Osteoblast (primary cell): ENCODE results near the gene ATP2B2. TPM values are rescaled to one million over a fixed set of nuclear protein-coding genes. Genes with fewer than 3 reads are reported as not detected.
A peak's percentile ranks its signal among the peaks of the same experiment; 100 is the strongest.

Source experiments
- DNase-seq: peaks from one replicate; pipeline ENCODE4 v3.0.0; 2011; ENCODE audit warnings: low spot score, mixed read lengths; ENCODE audit not compliant: insufficient read length; ENCODE audit errors: missing footprints
- H2AFZ ChIP-seq: 2 replicates; pipeline ENCODE4 v1.6.0; 2011; ENCODE audit warnings: mild to moderate bottlenecking, low read length
- H3K27ac ChIP-seq: 2 replicates; pipeline ENCODE4 v1.5.1; 2011; ENCODE audit warnings: mild to moderate bottlenecking, low read depth, low read length, moderate library complexity
- H3K27me3 ChIP-seq: 2 replicates; pipeline ENCODE4 v1.6.0; 2012; ENCODE audit warnings: mild to moderate bottlenecking, control low read depth, inconsistent platforms, low read length, moderate library complexity; ENCODE audit not compliant: insufficient read depth
- H3K36me3 ChIP-seq: 2 replicates; pipeline ENCODE4 v1.5.1; 2011; ENCODE audit warnings: mild to moderate bottlenecking, low read length, control low read depth, moderate library complexity; ENCODE audit not compliant: insufficient read depth
- H3K4me1 ChIP-seq: 2 replicates; pipeline ENCODE4 v1.5.1; 2011; ENCODE audit warnings: mild to moderate bottlenecking, low read length, control low read depth, moderate library complexity; ENCODE audit not compliant: insufficient read depth
- H3K4me2 ChIP-seq: 2 replicates; pipeline ENCODE4 v1.6.0; 2011; ENCODE audit warnings: mild to moderate bottlenecking, low read length; ENCODE audit not compliant: insufficient read depth
- H3K4me3 ChIP-seq: fragments of 200-600 bp; sonication (generic); 3 replicates; pipeline ENCODE4 v1.5.1; 2012; ENCODE audit warnings: mild to moderate bottlenecking, low read length, inconsistent platforms; ENCODE audit not compliant: insufficient read depth
- H3K79me2 ChIP-seq: 2 replicates; pipeline ENCODE4 v1.6.0; 2012; ENCODE audit warnings: mild to moderate bottlenecking, low read length, control low read depth, inconsistent platforms; ENCODE audit not compliant: insufficient read depth
- H3K9me3 ChIP-seq: 2 replicates; pipeline ENCODE4 v1.5.1; 2011; ENCODE audit warnings: low read depth, low read length, control low read depth
- H4K20me1 ChIP-seq: 2 replicates; pipeline ENCODE4 v1.6.0; 2012; ENCODE audit warnings: mild to moderate bottlenecking, low read length, control low read depth; ENCODE audit not compliant: insufficient read depth
- total RNA-seq: library from RNA; depleted of rRNA; stranded (reverse); fragments of >200 nt; gene quantifications from 2 replicates; pipeline ENCODE4 v1.2.3, GENCODE V29; 2012
- TF ChIP-seq, protein P1 (sequence below): IDR thresholded peaks from 2 replicates; pipeline ENCODE4 v1.5.1; 2011; ENCODE audit warnings: mild to moderate bottlenecking, low read depth, low read length, moderate library complexity; ENCODE audit errors: extremely low read depth

The ATP2B2 gene
- total RNA-seq, 1 donor, result not detected

DNA sequence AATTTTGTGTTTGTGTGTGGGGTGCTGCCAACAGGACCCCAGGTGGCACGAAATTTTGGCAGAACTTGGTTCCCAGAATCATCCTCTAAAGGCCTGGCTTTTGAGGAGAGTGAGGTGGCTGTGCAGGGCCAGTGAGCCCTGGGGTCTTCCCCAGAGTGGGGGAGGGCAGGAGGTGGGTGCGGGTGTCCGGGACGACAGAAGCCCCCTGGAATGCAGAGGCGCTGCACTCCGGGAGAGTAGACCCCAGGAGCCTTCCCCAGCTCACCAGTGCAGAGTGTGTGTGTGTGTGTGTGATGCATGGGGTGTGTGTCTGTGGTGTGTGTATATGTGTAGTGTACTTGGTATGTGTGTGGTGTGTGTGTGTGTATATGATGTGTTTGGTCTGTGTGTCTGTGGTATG is 140.1 kb downstream of the ATP2B2 start:
- H3K4me2 ChIP-seq, result no peak overlapping the region
- H3K36me3 ChIP-seq, result no peaks in the 10 kb centered on the region
- no peak overlapping the region for H3K27ac ChIP-seq
- H3K4me3 ChIP-seq, result no peak overlapping the region
- H3K27me3 ChIP-seq, result no peaks in the 10 kb centered on the region
- no peak for DNase-seq
- peaks cover 25% of the 10 kb centered on the region for H3K4me1 ChIP-seq
- no peak overlapping the region for H2AFZ ChIP-seq
- H3K79me2 ChIP-seq, result no peaks in the 10 kb centered on the region
- H4K20me1 ChIP-seq, result no peaks in the 10 kb centered on the region
- TF ChIP-seq, protein P1, sequence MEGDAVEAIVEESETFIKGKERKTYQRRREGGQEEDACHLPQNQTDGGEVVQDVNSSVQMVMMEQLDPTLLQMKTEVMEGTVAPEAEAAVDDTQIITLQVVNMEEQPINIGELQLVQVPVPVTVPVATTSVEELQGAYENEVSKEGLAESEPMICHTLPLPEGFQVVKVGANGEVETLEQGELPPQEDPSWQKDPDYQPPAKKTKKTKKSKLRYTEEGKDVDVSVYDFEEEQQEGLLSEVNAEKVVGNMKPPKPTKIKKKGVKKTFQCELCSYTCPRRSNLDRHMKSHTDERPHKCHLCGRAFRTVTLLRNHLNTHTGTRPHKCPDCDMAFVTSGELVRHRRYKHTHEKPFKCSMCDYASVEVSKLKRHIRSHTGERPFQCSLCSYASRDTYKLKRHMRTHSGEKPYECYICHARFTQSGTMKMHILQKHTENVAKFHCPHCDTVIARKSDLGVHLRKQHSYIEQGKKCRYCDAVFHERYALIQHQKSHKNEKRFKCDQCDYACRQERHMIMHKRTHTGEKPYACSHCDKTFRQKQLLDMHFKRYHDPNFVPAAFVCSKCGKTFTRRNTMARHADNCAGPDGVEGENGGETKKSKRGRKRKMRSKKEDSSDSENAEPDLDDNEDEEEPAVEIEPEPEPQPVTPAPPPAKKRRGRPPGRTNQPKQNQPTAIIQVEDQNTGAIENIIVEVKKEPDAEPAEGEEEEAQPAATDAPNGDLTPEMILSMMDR, result no peak
- peaks cover 3% of the 10 kb centered on the region for H3K9me3 ChIP-seq

DNA sequence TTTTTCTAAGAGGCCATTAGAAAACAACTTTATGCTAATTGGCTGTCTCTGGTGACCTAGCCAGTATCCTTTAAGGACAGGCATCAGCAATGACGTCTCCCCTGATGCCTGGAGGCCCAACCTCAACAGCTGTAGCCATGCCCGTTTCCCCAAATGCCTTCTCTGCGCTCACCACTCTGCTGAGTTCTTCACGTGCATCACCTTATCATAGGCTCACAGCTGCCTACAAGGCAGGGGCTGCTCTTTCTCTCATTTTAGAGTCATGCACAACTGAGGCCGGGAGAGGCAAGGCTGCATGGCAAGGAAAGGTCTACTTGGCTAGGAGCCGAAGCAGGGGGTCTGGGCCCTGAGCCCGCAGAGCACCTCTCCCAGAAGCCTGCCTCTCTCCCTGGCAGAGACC is 140.6 kb downstream of the ATP2B2 start:
- H3K4me1 ChIP-seq, result peaks cover 22% of the 10 kb centered on the region
- H3K27ac ChIP-seq, result no peak overlapping the region
- no peaks in the 10 kb centered on the region for H3K79me2 ChIP-seq
- peaks cover 3% of the 10 kb centered on the region for H3K9me3 ChIP-seq
- H4K20me1 ChIP-seq, result no peaks in the 10 kb centered on the region
- DNase-seq, result peak; percentile 62
- TF ChIP-seq, protein P1, result no peak
- no peaks in the 10 kb centered on the region for H3K36me3 ChIP-seq
- no peak overlapping the region for H3K4me3 ChIP-seq
- no peaks in the 10 kb centered on the region for H3K27me3 ChIP-seq
- no peak overlapping the region for H3K4me2 ChIP-seq
- H2AFZ ChIP-seq, result no peak overlapping the region

DNA sequence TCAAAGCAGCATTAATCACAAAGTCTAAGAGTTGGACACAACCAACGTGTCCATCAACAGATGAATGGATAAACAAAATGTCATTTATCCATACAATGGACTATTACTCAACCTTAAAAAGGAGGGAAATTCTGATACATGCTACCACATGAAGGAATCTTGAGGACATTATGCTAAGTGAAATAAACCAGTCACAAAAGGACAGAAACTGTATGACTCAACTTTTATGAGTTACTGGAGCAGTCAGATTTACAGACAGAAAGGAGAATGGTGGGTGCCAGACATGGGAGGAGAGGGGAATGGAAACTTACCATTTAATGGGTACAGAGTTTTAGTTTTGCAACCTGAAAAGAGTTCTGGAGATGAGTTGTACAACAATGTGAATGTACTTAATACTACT is 141.5 kb downstream of the ATP2B2 start:
- Histone ChIP-seq H3K79me2 (no peaks in the 10 kb centered on the region), H3K36me3 (no peaks in the 10 kb centered on the region), H4K20me1 (no peaks in the 10 kb centered on the region), H3K4me2 (no peak overlapping the region), H3K27ac (no peak overlapping the region), H3K27me3 (no peaks in the 10 kb centered on the region), H2AFZ (no peak overlapping the region), H3K4me3 (no peak overlapping the region), H3K4me1 (peaks cover 17% of the 10 kb centered on the region), H3K9me3 (peaks cover 3% of the 10 kb centered on the region)
- TF ChIP-seq, protein P1, result no peak
- DNase-seq, result peak; percentile 49

DNA sequence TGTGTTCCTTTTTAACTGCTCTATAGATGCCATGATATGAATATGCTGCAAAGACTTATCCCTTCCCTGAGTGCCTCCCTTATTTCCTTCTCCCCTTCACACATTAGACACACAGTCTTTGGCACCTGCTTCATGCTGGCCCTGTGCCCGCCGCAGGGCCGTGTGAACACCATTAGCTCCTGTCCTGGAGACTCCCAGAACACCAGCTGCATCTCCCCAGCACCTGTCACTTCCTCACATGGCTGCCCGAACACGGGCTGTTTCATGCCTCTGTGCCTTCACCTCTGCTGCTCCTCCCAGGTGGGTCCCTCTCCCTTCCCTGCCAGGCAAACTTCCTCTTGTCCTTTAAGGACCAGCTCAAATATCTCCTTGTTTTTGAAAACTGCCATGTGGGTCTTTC is 144.0 kb downstream of the ATP2B2 start:
- peak; percentile 34 for DNase-seq
- H3K27me3 ChIP-seq, result no peaks in the 10 kb centered on the region
- H4K20me1 ChIP-seq, result no peaks in the 10 kb centered on the region
- peaks cover 3% of the 10 kb centered on the region for H3K9me3 ChIP-seq
- TF ChIP-seq, protein P1, result no peak
- no peaks in the 10 kb centered on the region for H3K36me3 ChIP-seq
- H3K4me3 ChIP-seq, result no peak overlapping the region
- H3K4me1 ChIP-seq, result peaks cover 29% of the 10 kb centered on the region
- H3K79me2 ChIP-seq, result no peaks in the 10 kb centered on the region
- H3K4me2 ChIP-seq, result no peak overlapping the region
- no peak overlapping the region for H2AFZ ChIP-seq
- no peak overlapping the region for H3K27ac ChIP-seq
